OCI-LY7 (cell line): ENCODE data around the gene OCRL. TPM values are rescaled to one million over a fixed set of nuclear protein-coding genes. Genes with fewer than 3 reads are reported as not detected.

Experiments used
- BruUV-seq: library from RNA; stranded (reverse); fragments of 400-500 nt; replicated peaks from 2 replicates; lab custom pipeline; 2021; lab: Mats Ljungman, UMichigan
- CTCF ChIA-PET: fragments of 300-600 bp; sonication (Branson Sonifier 250); formaldehyde crosslinking; loops from one replicate; lab custom pipeline; 2022; ENCODE audit warnings: antibody characterized with exemption; ENCODE audit not compliant: unreplicated experiment; lab: Charles Lee
- POLR2A ChIA-PET: fragments of 300-600 bp; sonication (Branson Sonifier 250); formaldehyde crosslinking; loops from one replicate; lab custom pipeline; 2022; ENCODE audit warnings: antibody characterized with exemption; lab: Charles Lee
- DNase-seq: peaks from one replicate; pipeline ENCODE4 v3.0.0-alpha.2; 2015; ENCODE audit warnings: low spot score
- H2AFZ ChIP-seq: fragments of 200-600 bp; sonication (generic), shearing (Covaris generic); 2 replicates; pipeline ENCODE4 v1.6.1; 2014; ENCODE audit warnings: mild to moderate bottlenecking, antibody characterized with exemption, low read length, moderate library complexity
- H3K27ac ChIP-seq: fragments of 200-600 bp; sonication (generic); 2 replicates; pipeline ENCODE4 v1.5.1; 2014; ENCODE audit warnings: mixed run types, low read depth, mild to moderate bottlenecking, moderate library complexity, low read length, inconsistent platforms; ENCODE audit not compliant: poor library complexity, severe bottlenecking
- H3K36me3 ChIP-seq: fragments of 200-600 bp; sonication (generic); 2 replicates; pipeline ENCODE4 v1.6.1; 2014; ENCODE audit warnings: mild to moderate bottlenecking, antibody characterized with exemption, low read length, moderate library complexity, mixed read lengths; ENCODE audit not compliant: insufficient read depth
- H3K4me1 ChIP-seq: fragments of 200-600 bp; sonication (generic); 2 replicates; pipeline ENCODE4 v1.5.1; 2014; ENCODE audit warnings: mild to moderate bottlenecking, low read length; ENCODE audit not compliant: insufficient read depth, poor library complexity, severe bottlenecking
- H3K4me2 ChIP-seq: fragments of 200-600 bp; sonication (generic); 2 replicates; pipeline ENCODE4 v1.6.1; 2014; ENCODE audit warnings: mild to moderate bottlenecking, low read length
- H3K4me3 ChIP-seq: fragments of 200-600 bp; sonication (generic); 2 replicates; pipeline ENCODE4 v1.5.1; 2014; ENCODE audit warnings: mild to moderate bottlenecking, low read depth, low read length; ENCODE audit not compliant: poor library complexity, severe bottlenecking
- H3K79me2 ChIP-seq: fragments of 200-600 bp; sonication (generic); 2 replicates; pipeline ENCODE4 v1.6.1; 2016; ENCODE audit warnings: low read depth, mild to moderate bottlenecking, low read length, moderate library complexity, mixed read lengths; ENCODE audit not compliant: insufficient read depth
- H3K9me2 ChIP-seq: fragments of 200-600 bp; sonication (generic); 2 replicates; pipeline ENCODE4 v1.6.1; 2016; ENCODE audit warnings: mild to moderate bottlenecking, low read length, mixed read lengths; ENCODE audit not compliant: insufficient read depth
- H3K9me3 ChIP-seq: fragments of 200-600 bp; sonication (generic); 2 replicates; pipeline ENCODE4 v1.6.1; 2014; ENCODE audit warnings: mild to moderate bottlenecking, mixed run types, low read length, mixed read lengths
- H4K20me1 ChIP-seq: fragments of 200-600 bp; sonication (generic); 2 replicates; pipeline ENCODE4 v1.6.1; 2014; ENCODE audit warnings: mild to moderate bottlenecking, antibody characterized with exemption, low read length, moderate library complexity, mixed read lengths; ENCODE audit not compliant: insufficient read depth
- EZH2phosphoT487 ChIP-seq: fragments of 200-600 bp; sonication (generic); IDR thresholded peaks from 2 replicates; pipeline ENCODE4 v1.6.1; 2018; ENCODE audit warnings: low read depth, borderline replicate concordance, mild to moderate bottlenecking, mixed run types, antibody characterized with exemption, low read length, moderate library complexity, mixed read lengths
- intact Hi-C: fragments of 100-400 bp; cut with micrococcal nuclease; formaldehyde crosslinking; loops from one replicate; pipeline ENCODE4 v1.10.0; 2022; ENCODE audit not compliant: unreplicated experiment
- total RNA-seq, 2 experiments: library from RNA; depleted of rRNA in 1 of 2; stranded (reverse); fragments of >200 nt in 1 of 2; shearing (Covaris generic) in 1 of 2; gene quantifications; 2 replicates each; pipeline ENCODE4 v1.2.3, GENCODE V29; 2014 to 2022
- TF ChIP-seq, protein P1 (sequence below): fragments of 200-600 bp; sonication (generic); conservative IDR thresholded peaks from 2 replicates; pipeline ENCODE4 v1.5.1; 2014; ENCODE audit warnings: mild to moderate bottlenecking, antibody characterized with exemption, low read length, moderate library complexity, mixed read lengths

The OCRL gene
- total RNA-seq, 2 experiments from 2014 or later: 3.1 to 6.7 TPM

- no TSS peak for BruUV-seq
- Histone ChIP-seq H3K79me2 (no peaks in the 10 kb centered on the region), H3K4me1 (no peaks in the 10 kb centered on the region), H3K4me2 (no peak overlapping the region), H3K27ac (no peak overlapping the region), H3K36me3 (no peaks in the 10 kb centered on the region), H3K4me3 (no peak overlapping the region), H3K9me2 (no peaks in the 10 kb centered on the region), H3K9me3 (no peaks in the 10 kb centered on the region), H4K20me1 (no peaks in the 10 kb centered on the region), H2AFZ (no peak overlapping the region)
- ChIA-PET POLR2A (no interaction called here), CTCF (no interaction called here)
- intact Hi-C loops: no loop called here
- TF ChIP-seq EZH2phosphoT487: no peak
- TF ChIP-seq, protein P1, sequence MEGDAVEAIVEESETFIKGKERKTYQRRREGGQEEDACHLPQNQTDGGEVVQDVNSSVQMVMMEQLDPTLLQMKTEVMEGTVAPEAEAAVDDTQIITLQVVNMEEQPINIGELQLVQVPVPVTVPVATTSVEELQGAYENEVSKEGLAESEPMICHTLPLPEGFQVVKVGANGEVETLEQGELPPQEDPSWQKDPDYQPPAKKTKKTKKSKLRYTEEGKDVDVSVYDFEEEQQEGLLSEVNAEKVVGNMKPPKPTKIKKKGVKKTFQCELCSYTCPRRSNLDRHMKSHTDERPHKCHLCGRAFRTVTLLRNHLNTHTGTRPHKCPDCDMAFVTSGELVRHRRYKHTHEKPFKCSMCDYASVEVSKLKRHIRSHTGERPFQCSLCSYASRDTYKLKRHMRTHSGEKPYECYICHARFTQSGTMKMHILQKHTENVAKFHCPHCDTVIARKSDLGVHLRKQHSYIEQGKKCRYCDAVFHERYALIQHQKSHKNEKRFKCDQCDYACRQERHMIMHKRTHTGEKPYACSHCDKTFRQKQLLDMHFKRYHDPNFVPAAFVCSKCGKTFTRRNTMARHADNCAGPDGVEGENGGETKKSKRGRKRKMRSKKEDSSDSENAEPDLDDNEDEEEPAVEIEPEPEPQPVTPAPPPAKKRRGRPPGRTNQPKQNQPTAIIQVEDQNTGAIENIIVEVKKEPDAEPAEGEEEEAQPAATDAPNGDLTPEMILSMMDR: no peak
- DNase-seq: no peak
Observed at GRCh38 chrX:129622757-129623301, 82.8 kb downstream of the OCRL start.

DNA sequence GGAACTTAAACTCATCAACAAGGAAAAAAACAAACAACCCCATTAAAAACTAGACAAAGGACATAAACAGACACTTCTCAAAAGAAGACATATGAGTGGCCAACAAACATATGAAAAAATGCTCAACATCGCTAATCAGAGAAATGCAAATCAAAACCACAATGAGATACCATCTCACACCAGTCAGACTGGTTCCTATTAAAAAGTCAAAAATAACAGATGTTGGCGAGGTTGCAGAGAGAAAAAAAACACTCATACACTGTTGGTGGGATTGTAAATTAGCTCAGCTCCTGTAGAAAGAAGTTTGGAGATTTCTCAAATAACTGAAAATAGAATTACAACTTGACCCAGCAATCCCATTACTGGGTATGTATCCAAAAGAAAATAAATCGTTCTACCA, 86.0 kb downstream of the OCRL start:
- Histone ChIP-seq H3K4me2 (no peak overlapping the region), H3K27ac (no peak overlapping the region), H3K9me2 (no peaks in the 10 kb centered on the region), H3K79me2 (no peaks in the 10 kb centered on the region), H3K4me1 (no peaks in the 10 kb centered on the region), H3K9me3 (no peaks in the 10 kb centered on the region), H3K36me3 (no peaks in the 10 kb centered on the region), H4K20me1 (no peaks in the 10 kb centered on the region), H2AFZ (no peak overlapping the region), H3K4me3 (no peak overlapping the region)
- DNase-seq: no peak
- POLR2A ChIA-PET: no interaction called here
- TF ChIP-seq, protein P1: no peak
- TF ChIP-seq EZH2phosphoT487: no peak
- CTCF ChIA-PET: no interaction called here
- intact Hi-C loops: no loop called here
- BruUV-seq: no TSS peak

GRCh38 chrX:129629837-129630236, 89.8 kb downstream of the OCRL start:
- POLR2A ChIA-PET: no interaction called here
- intact Hi-C loops: loop anchor here (1.0 to 10.0 kb wide), 2 partner anchors 16 to 255 kb away; no protein-coding TSS in a partner anchor

More at GRCh38 chrX:129629837-129630236, 89.8 kb downstream of the OCRL start:
- no peak for TF ChIP-seq EZH2phosphoT487
- TF ChIP-seq, protein P1: no peak
- no peaks in the 10 kb centered on the region for H3K9me2 ChIP-seq
- no peak overlapping the region for H3K27ac ChIP-seq
- no TSS peak for BruUV-seq
- H3K4me1 ChIP-seq: no peaks in the 10 kb centered on the region
- H3K9me3 ChIP-seq: no peaks in the 10 kb centered on the region
- no peak overlapping the region for H2AFZ ChIP-seq
- H4K20me1 ChIP-seq: no peaks in the 10 kb centered on the region
- H3K36me3 ChIP-seq: no peaks in the 10 kb centered on the region
- no peak overlapping the region for H3K4me2 ChIP-seq
- H3K79me2 ChIP-seq: no peaks in the 10 kb centered on the region
- CTCF ChIA-PET: no interaction called here
- DNase-seq: no peak
- H3K4me3 ChIP-seq: no peak overlapping the region
